ENCODE data around the gene TMEM52.
A peak's percentile ranks its signal among the peaks of the same experiment; 100 is the strongest.
"Not testable (repeated sequence)": the region's sequence is repeated elsewhere in the genome, so short reads cannot be mapped to it uniquely, and the experiment has no call there.

The TMEM52 gene

DNA sequence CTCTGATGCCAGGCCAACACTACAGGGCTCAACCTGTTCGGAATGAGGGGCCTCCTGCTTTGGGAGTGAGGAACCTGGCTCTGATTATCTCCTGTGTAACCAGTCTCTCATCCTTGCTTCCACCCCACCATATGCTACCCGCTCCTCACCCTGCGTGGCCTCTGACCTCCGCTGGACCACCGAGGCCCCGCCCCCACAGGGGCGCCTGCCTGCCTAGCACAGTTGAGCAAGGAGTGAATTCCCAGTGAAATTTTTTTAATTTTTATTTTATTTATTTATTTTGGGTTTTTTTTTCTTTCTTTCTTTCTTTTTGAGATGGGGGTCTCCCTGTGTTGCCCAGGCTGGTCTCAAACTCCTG is 26.3 kb downstream of the TMEM52 start:
- Histone ChIP-seq H3K36me3 (ENCODE audit: control insufficient read depth, insufficient read depth, low read length) (no peaks in the 10 kb centered on the region), H3K4me3 (ENCODE audit: insufficient read depth, low read depth, low read length) (no peak overlapping the region), H3K9me3 (ENCODE audit: control insufficient read depth, low read length) (no peaks in the 10 kb centered on the region), H3K27ac (ENCODE audit: insufficient read depth, low read depth, low read length, poor library complexity, severe bottlenecking) (no peak overlapping the region), H3K4me1 (ENCODE audit: control insufficient read depth, insufficient read depth, low read length) (peaks cover 32% of the 10 kb centered on the region), H3K27me3 (ENCODE audit: control insufficient read depth, insufficient read depth, low read length, poor library complexity, severe bottlenecking) (no peaks in the 10 kb centered on the region)
- whole genome bisulfite sequencing, 2 experiments = 86 to 90% methylated on average over 6 to 7 of the region's 7 CpGs

GRCh38 chr1:1892079-1892762 is 26.9 kb downstream of the TMEM52 start:
- Histone ChIP-seq H3K9me3 (ENCODE audit: control insufficient read depth, low read length) (no peaks in the 10 kb centered on the region), H3K36me3 (ENCODE audit: control insufficient read depth, insufficient read depth, low read length) (no peaks in the 10 kb centered on the region), H3K4me1 (ENCODE audit: control insufficient read depth, insufficient read depth, low read length) (peaks cover 32% of the 10 kb centered on the region), H3K27ac (ENCODE audit: insufficient read depth, low read depth, low read length, poor library complexity, severe bottlenecking) (no peak overlapping the region), H3K4me3 (ENCODE audit: insufficient read depth, low read depth, low read length) (peak overlapping the region; percentile 92), H3K27me3 (ENCODE audit: control insufficient read depth, insufficient read depth, low read length, poor library complexity, severe bottlenecking) (no peaks in the 10 kb centered on the region)
- WGBS, 2 experiments = 90 to 92% methylated on average over 21 of the region's 21 CpGs

DNA sequence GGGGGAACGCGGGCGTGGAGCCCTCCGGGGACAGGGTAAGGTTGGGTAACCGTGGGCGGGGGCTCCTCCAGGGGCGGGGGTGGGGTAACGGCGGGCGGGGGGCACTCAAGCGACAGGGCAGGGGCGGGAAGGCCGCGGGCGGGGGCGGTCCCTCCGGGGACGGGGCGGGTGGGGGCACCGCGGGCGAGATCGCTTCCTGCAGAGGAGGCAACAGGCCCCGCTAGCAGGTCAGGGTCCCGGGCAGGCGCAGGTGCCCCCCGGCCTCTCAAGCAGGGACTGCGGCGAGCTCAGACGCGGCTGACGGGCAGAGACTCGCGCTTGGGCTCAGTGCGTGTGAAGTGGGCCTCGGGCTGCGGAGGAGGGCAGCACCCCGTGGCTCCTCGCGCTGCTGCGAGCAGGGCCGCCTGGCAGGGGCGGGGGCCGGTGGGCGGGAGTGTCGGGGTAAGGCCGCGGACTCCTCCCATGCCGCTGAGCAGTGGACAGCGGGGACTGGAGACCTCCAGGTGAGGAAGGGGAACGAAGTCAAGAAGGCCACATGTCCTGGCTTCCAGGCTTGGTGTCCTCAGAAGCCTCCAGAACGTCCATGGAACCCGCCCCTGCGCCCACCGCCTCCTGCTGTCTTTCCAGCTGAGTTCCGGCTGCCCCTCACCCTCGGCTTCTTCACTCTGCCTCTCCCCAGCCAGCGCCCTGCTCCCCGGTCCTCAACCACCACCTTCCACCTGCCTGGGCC is 27.6 kb downstream of the TMEM52 start:
- Histone ChIP-seq H3K9me3 (ENCODE audit: control insufficient read depth, low read length) (no peaks in the 10 kb centered on the region), H3K27me3 (ENCODE audit: control insufficient read depth, insufficient read depth, low read length, poor library complexity, severe bottlenecking) (no peaks in the 10 kb centered on the region), H3K4me3 (ENCODE audit: insufficient read depth, low read depth, low read length) (peak overlapping the region; percentile 92), H3K27ac (ENCODE audit: insufficient read depth, low read depth, low read length, poor library complexity, severe bottlenecking) (no peak overlapping the region), H3K4me1 (ENCODE audit: control insufficient read depth, insufficient read depth, low read length) (peaks cover 32% of the 10 kb centered on the region), H3K36me3 (ENCODE audit: control insufficient read depth, insufficient read depth, low read length) (no peaks in the 10 kb centered on the region)
- WGBS, 2 experiments = 6 to 7% methylated on average over 59 of the region's 59 CpGs

DNA sequence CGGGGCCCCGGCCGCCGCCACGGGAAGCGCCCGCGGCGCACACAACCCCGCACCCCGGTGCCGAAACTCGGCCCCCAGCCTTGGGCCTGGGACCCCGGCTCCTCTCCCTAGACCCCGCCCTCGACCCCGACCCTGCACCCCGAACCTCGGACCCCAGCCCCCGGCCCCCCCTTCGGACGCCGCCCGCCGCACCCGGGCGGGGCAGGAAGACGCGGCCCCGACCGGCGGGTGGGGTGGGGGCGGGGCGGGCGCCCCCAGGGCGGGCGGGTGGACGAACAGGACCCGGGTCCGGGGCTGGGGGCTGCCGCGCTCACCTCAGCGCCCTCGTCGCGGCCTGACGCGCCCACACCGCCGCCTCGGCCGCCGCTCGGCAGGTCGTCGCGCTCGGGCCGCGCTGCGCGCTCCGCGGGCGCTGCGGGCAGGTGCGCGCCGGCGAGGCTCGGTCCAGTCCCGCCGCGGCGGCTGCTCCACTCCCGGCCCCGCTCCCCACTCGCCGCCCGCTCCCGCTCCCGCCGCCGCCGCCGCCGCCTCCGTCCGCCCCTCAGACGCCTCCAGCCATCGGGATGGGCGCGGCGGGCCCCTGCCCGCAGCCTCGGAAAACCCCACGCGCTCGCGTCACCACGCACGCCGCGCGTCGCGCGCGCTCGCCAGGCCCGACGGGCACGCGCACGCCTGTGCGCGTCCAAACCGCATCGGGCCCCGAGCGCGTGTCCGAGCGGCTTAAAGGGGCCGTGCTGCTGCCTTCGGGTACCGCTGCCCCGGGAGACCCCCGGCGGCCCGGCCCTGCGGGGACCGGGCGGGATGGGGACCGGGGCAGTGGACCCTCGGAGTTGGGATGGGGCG is 28.4 kb downstream of the TMEM52 start, which contains the start of gene GNB1:
GNB1 (minus strand) TSS at position 582 of the 843 bp plus-strand sequence. CDS start 65,634 bp downstream, outside the sequence.
- Histone ChIP-seq H3K27me3 (ENCODE audit: control insufficient read depth, insufficient read depth, low read length, poor library complexity, severe bottlenecking) (no peaks in the 10 kb centered on the region), H3K4me1 (ENCODE audit: control insufficient read depth, insufficient read depth, low read length) (peaks cover 30% of the 10 kb centered on the region), H3K27ac (ENCODE audit: insufficient read depth, low read depth, low read length, poor library complexity, severe bottlenecking) (peak within 1 kb of the TSS; percentile 78), H3K9me3 (ENCODE audit: control insufficient read depth, low read length) (no peaks in the 10 kb centered on the region), H3K36me3 (ENCODE audit: control insufficient read depth, insufficient read depth, low read length) (no peaks in the 10 kb centered on the region), H3K4me3 (ENCODE audit: insufficient read depth, low read depth, low read length) (peak within 1 kb of the TSS; percentile 92)
- WGBS, 2 experiments = 0% methylated on average over 136 to 137 of the region's 137 CpGs

GRCh38 chr1:1889847-1890505 is 29.1 kb downstream of the TMEM52 start:
- Histone ChIP-seq H3K9me3 (ENCODE audit: control insufficient read depth, low read length) (no peaks in the 10 kb centered on the region), H3K27me3 (ENCODE audit: control insufficient read depth, insufficient read depth, low read length, poor library complexity, severe bottlenecking) (no peaks in the 10 kb centered on the region), H3K4me1 (ENCODE audit: control insufficient read depth, insufficient read depth, low read length) (peaks cover 23% of the 10 kb centered on the region), H3K27ac (ENCODE audit: insufficient read depth, low read depth, low read length, poor library complexity, severe bottlenecking) (peak overlapping the region; percentile 78), H3K36me3 (ENCODE audit: control insufficient read depth, insufficient read depth, low read length) (no peaks in the 10 kb centered on the region), H3K4me3 (ENCODE audit: insufficient read depth, low read depth, low read length) (peak overlapping the region; percentile 92)
- WGBS, 2 experiments = 0% methylated on average over 88 of the region's 88 CpGs

- H3K4me3 ChIP-seq (ENCODE audit: insufficient read depth, low read depth, low read length) = peak overlapping the region; percentile 92
- peaks cover 15% of the 10 kb centered on the region for H3K4me1 ChIP-seq (ENCODE audit: control insufficient read depth, insufficient read depth, low read length)
- WGBS, 2 experiments = 27 to 29% methylated on average over 9 of the region's 9 CpGs
- H3K27ac ChIP-seq (ENCODE audit: insufficient read depth, low read depth, low read length, poor library complexity, severe bottlenecking) = peak overlapping the region; percentile 78
- H3K9me3 ChIP-seq (ENCODE audit: control insufficient read depth, low read length) = no peaks in the 10 kb centered on the region
- H3K36me3 ChIP-seq (ENCODE audit: control insufficient read depth, insufficient read depth, low read length) = no peaks in the 10 kb centered on the region
- H3K27me3 ChIP-seq (ENCODE audit: control insufficient read depth, insufficient read depth, low read length, poor library complexity, severe bottlenecking) = no peaks in the 10 kb centered on the region
Observed at GRCh38 chr1:1889090-1889750, 29.9 kb downstream of the TMEM52 start.

GRCh38 chr1:1883890-1884289 is 35.2 kb downstream of the TMEM52 start:
- H3K27me3 ChIP-seq (ENCODE audit: control insufficient read depth, insufficient read depth, low read length, poor library complexity, severe bottlenecking); H3K4me3 ChIP-seq (ENCODE audit: insufficient read depth, low read depth, low read length); H3K4me1 ChIP-seq (ENCODE audit: control insufficient read depth, insufficient read depth, low read length); H3K36me3 ChIP-seq (ENCODE audit: control insufficient read depth, insufficient read depth, low read length); H3K9me3 ChIP-seq (ENCODE audit: control insufficient read depth, low read length); H3K27ac ChIP-seq (ENCODE audit: insufficient read depth, low read depth, low read length, poor library complexity, severe bottlenecking): not testable (repeated sequence)
- 91% methylated on average over 11 of the region's 11 CpGs for WGBS, 2 experiments

- WGBS, 2 experiments = 75 to 85% methylated on average over 4 of the region's 4 CpGs
- Histone ChIP-seq H3K36me3 (ENCODE audit: control insufficient read depth, insufficient read depth, low read length) (no peaks in the 10 kb centered on the region), H3K4me1 (ENCODE audit: control insufficient read depth, insufficient read depth, low read length) (peaks cover 7% of the 10 kb centered on the region), H3K4me3 (ENCODE audit: insufficient read depth, low read depth, low read length) (no peak overlapping the region), H3K27ac (ENCODE audit: insufficient read depth, low read depth, low read length, poor library complexity, severe bottlenecking) (no peak overlapping the region), H3K27me3 (ENCODE audit: control insufficient read depth, insufficient read depth, low read length, poor library complexity, severe bottlenecking) (no peaks in the 10 kb centered on the region), H3K9me3 (ENCODE audit: control insufficient read depth, low read length) (no peaks in the 10 kb centered on the region)
Observed at GRCh38 chr1:1883092-1883873, 35.8 kb downstream of the TMEM52 start.

- Histone ChIP-seq H3K4me1 (ENCODE audit: control insufficient read depth, insufficient read depth, low read length) (peaks cover 7% of the 10 kb centered on the region), H3K9me3 (ENCODE audit: control insufficient read depth, low read length) (no peaks in the 10 kb centered on the region), H3K36me3 (ENCODE audit: control insufficient read depth, insufficient read depth, low read length) (peaks cover under 1% of the 10 kb centered on the region), H3K4me3 (ENCODE audit: insufficient read depth, low read depth, low read length) (no peak overlapping the region), H3K27ac (ENCODE audit: insufficient read depth, low read depth, low read length, poor library complexity, severe bottlenecking) (no peak overlapping the region), H3K27me3 (ENCODE audit: control insufficient read depth, insufficient read depth, low read length, poor library complexity, severe bottlenecking) (no peaks in the 10 kb centered on the region)
- 92 to 94% methylated on average over 6 of the region's 6 CpGs for WGBS, 2 experiments
Observed at GRCh38 chr1:1881727-1882126, 37.4 kb downstream of the TMEM52 start.
